ENCODE measurements around the gene SOX6. TPM values are rescaled to one million over a fixed set of nuclear protein-coding genes. Genes with fewer than 3 reads are reported as not detected.

Gene SOX6
- total RNA-seq, 4 donors from 2014 or later, result 5.7 to 23.8 (median 18.4) TPM

DNA sequence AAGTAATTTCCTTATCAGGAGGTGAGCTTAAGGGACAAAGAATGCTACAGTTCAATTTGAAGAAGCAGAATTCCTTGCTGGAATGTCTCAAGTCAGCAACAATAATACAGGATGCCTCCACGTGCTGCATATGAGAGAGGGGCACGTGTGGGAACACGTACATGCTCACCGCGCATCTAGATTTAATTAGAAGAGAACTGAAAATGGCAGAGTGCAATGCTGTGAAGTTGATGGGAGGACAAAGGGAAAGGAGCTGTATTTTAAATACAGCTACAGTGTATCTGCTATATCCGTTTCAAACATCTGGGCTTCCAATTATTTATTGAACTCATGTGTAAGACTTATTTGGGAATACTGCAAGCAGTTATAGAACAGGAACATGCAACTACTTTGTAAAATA, 328.7 kb downstream of the SOX6 start:
- H3K9me3 ChIP-seq, result no peaks in the 10 kb centered on the region
- TF ChIP-seq POLR2A (IDR thresholded peaks at IDR 0.05) (no peak), EP300 (IDR thresholded peaks at IDR 0.05) (no peak)
- TF ChIP-seq, protein P1, sequence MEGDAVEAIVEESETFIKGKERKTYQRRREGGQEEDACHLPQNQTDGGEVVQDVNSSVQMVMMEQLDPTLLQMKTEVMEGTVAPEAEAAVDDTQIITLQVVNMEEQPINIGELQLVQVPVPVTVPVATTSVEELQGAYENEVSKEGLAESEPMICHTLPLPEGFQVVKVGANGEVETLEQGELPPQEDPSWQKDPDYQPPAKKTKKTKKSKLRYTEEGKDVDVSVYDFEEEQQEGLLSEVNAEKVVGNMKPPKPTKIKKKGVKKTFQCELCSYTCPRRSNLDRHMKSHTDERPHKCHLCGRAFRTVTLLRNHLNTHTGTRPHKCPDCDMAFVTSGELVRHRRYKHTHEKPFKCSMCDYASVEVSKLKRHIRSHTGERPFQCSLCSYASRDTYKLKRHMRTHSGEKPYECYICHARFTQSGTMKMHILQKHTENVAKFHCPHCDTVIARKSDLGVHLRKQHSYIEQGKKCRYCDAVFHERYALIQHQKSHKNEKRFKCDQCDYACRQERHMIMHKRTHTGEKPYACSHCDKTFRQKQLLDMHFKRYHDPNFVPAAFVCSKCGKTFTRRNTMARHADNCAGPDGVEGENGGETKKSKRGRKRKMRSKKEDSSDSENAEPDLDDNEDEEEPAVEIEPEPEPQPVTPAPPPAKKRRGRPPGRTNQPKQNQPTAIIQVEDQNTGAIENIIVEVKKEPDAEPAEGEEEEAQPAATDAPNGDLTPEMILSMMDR (IDR thresholded peaks at IDR 0.05), result no peak
- H3K36me3 ChIP-seq, result no peaks in the 10 kb centered on the region
- H3K4me3 ChIP-seq, result no peak overlapping the region
- no peak for DNase-seq (ENCODE audit: low spot score in 2 of 2)
- H3K27ac ChIP-seq, result no peak overlapping the region
- H3K4me1 ChIP-seq, result no peaks in the 10 kb centered on the region
- no peaks in the 10 kb centered on the region for H3K27me3 ChIP-seq
- 75 to 77% methylated on average over 6 of the region's 6 CpGs for WGBS, 2 donors

DNA sequence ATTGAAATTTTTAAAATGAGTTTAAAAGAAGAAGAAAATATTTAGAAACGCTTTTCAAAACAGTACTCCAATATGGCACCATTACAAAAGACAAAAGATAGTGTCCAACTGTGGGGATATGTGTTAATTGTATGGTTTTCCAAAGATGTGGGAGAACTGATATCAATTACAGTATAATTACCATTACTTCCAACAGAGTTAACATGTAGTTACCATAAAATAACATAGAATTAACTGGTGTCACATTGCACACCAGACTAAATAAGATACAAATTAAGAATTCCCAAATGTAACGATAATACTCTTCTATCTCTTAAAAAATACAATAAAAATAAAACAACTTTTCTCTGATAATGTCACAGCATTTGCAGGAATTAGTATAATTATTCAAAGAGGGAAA, 329.5 kb downstream of the SOX6 start:
- no peaks in the 10 kb centered on the region for H3K4me1 ChIP-seq
- H3K36me3 ChIP-seq, result no peaks in the 10 kb centered on the region
- no peaks in the 10 kb centered on the region for H3K9me3 ChIP-seq
- TF ChIP-seq POLR2A (IDR thresholded peaks at IDR 0.05), result no peak
- TF ChIP-seq, protein P1 (IDR thresholded peaks at IDR 0.05), result no peak
- no peak for TF ChIP-seq EP300 (IDR thresholded peaks at IDR 0.05)
- no peak for DNase-seq (ENCODE audit: low spot score in 2 of 2)
- no peak overlapping the region for H3K27ac ChIP-seq
- WGBS, 2 donors, result 96 to 98% methylated on average over 2 of the region's 2 CpGs
- H3K27me3 ChIP-seq, result no peaks in the 10 kb centered on the region
- H3K4me3 ChIP-seq, result no peak overlapping the region

DNA sequence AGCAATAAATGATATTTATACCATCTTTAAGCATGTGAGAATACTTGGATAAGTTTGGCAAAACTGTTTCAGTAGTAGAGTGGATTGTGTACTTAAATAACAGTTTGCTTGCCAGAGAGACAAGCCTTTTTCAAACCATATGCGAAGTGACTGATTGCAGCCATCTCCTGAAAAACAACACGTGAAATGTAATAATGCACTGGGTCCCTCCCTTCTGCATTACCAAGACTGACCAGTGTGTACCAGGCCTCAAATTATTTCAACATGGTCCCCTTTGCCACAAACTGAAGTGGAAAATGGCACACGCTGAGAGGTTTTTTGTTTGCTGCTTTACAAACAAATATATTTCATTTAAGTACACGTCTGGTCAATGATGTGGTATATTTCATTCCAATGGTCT, 337.4 kb downstream of the SOX6 start:
- TF ChIP-seq EP300 (IDR thresholded peaks at IDR 0.05), result no peak
- TF ChIP-seq, protein P1 (IDR thresholded peaks at IDR 0.05), result no peak
- TF ChIP-seq POLR2A (IDR thresholded peaks at IDR 0.05), result no peak
- H3K4me3 ChIP-seq, result no peak overlapping the region
- no peak overlapping the region for H3K27ac ChIP-seq
- no peaks in the 10 kb centered on the region for H3K36me3 ChIP-seq
- no peaks in the 10 kb centered on the region for H3K27me3 ChIP-seq
- H3K9me3 ChIP-seq, result no peaks in the 10 kb centered on the region
- no peaks in the 10 kb centered on the region for H3K4me1 ChIP-seq
- no peak for DNase-seq (ENCODE audit: low spot score in 2 of 2)
- 97 to 98% methylated on average over 4 of the region's 4 CpGs for WGBS, 2 donors

DNA sequence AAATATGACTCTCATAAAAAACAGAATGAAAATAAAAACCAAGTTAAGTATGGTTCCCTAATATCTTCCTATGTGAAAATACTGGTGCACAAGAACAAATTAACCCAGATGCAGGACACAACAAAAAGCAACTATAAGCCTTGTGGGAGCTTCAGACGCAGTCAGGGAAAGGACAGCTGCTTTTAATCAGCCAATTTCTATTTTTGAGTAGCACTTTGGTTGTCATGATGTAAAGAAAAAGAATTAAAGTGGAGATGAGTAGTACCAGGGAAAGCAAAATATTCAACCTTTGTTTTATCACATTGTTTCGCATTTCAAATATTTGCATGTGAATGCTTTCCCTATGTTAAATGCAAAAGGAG, 339.9 kb downstream of the SOX6 start:
- WGBS, 2 donors, result 88% methylated on average over 2 of the region's 2 CpGs

DNA sequence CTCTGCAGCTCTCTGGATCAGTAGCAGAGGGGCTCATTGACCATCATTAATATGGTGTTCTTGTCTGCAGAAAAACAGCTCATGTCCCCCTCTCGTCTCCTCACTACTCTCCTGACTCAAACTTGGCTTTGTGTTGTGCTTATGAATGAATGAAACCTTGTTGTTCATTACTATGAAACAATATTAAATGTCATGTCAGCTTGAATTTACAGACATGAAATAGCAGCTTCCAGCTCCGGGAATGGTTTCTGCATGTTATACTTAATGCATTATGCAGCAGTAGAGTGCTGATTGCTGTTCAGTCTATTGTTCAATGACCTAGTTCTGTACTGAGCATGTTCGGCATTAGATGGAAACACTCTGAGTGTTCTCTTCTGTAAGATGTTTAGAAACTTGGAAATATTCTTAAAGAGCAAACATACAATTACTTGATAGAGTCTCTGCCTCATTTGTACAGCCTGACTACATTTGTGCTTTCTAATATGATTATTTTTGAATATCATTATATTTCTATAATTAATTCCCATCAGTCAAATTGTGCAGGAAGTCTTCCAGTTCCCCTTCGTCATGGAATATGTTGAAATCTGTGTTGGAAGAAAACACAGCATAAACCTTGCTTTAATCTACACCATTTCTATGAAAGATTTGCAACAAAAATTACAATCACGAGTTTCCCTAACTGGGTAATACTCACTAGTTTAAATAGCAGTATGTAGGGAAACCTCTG, 340.4 kb downstream of the SOX6 start:
- H3K4me3 ChIP-seq, result no peak overlapping the region
- TF ChIP-seq EP300 (IDR thresholded peaks at IDR 0.05) (no peak), POLR2A (IDR thresholded peaks at IDR 0.05) (no peak)
- TF ChIP-seq, protein P1 (IDR thresholded peaks at IDR 0.05), result no peak
- no peak overlapping the region for H3K27ac ChIP-seq
- WGBS, 2 donors, result 60 to 67% methylated on average over 5 of the region's 5 CpGs
- no peaks in the 10 kb centered on the region for H3K27me3 ChIP-seq
- no peaks in the 10 kb centered on the region for H3K9me3 ChIP-seq
- DNase-seq (ENCODE audit: low spot score in 2 of 2), result no peak
- no peaks in the 10 kb centered on the region for H3K36me3 ChIP-seq
- no peaks in the 10 kb centered on the region for H3K4me1 ChIP-seq

More for the DNA sequence above, 339.9 kb downstream of the SOX6 start:
- Histone ChIP-seq H3K4me3 (no peak overlapping the region), H3K27ac (no peak overlapping the region), H3K36me3 (no peaks in the 10 kb centered on the region), H3K4me1 (no peaks in the 10 kb centered on the region), H3K27me3 (no peaks in the 10 kb centered on the region), H3K9me3 (no peaks in the 10 kb centered on the region)
- TF ChIP-seq EP300 (IDR thresholded peaks at IDR 0.05), result no peak
- TF ChIP-seq POLR2A (IDR thresholded peaks at IDR 0.05), result no peak
- TF ChIP-seq, protein P1 (IDR thresholded peaks at IDR 0.05), result no peak
- no peak for DNase-seq (ENCODE audit: low spot score in 2 of 2)
